Activated gamma-delta T cell treated with anti-CD3 and anti-CD28 coated beads, Interleukin-2, amount 50 U/mL, for 16 hours (primary cell): Measurements from ENCODE around the gene ANK3.
"Not testable (repeated sequence)": the region's sequence is repeated elsewhere in the genome, so short reads cannot be mapped to it uniquely, and the experiment has no call there.

Source experiments
- DNase-seq: peaks from one replicate; pipeline ENCODE4 v3.0.0-alpha.2; 2020; ENCODE audit warnings: low read depth

Gene ANK3

DNA sequence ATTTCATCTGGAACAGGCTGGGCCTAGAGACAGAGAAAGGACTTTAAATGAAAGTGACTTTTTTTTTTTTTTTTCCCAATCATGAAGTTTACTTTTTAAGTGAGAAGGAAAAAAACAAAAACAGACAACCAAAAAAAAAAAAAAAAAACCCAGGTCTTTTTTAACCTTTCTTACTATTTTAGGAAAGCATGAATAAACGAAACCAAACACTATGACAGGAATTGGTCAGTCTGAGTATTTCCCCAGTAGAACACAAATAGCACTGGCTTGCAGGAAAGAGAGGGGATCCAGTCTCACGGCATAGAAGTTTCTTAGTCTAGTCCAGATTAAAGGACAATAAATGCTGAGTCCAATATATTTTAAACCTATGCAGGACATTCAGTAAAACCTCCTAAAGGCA, 302.8 kb downstream of the ANK3 start:
- no peak for DNase-seq

GRCh38 chr10:60086421-60086820, 303.3 kb downstream of the ANK3 start:
- no peak for DNase-seq

DNA sequence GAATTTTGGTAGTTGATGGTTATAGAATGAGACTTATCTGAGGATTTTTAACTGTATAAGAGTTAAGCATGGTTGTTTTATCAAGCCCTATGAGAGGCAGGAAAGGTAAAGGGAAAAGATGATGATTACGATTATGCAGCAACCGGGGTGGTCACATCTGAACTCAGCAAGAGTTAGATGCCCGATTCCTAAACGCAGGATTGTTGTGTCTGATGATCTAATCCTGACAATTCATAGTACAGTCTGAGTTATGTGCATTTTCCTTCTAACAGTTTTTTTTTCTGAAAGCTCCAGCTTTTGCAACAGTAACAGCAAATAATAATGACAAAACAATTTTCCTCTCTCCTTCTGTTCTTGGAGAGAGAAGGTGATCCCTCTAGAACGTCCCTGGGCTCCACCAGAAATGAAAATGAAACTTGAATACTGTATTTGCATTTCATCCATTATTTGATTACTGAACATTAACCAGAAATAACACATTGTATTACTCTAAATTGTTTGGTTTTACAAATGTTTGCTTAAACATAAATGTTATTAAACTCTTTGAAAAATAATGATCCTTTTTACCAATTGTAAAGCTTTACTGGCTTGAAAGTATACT, 306.8 kb downstream of the ANK3 start:
- DNase-seq = no peak

- no peak for DNase-seq
Measured at GRCh38 chr10:60082341-60082740, 307.3 kb downstream of the ANK3 start.

- DNase-seq = no peak
Measured at GRCh38 chr10:60073781-60074656, 315.7 kb downstream of the ANK3 start.

DNA sequence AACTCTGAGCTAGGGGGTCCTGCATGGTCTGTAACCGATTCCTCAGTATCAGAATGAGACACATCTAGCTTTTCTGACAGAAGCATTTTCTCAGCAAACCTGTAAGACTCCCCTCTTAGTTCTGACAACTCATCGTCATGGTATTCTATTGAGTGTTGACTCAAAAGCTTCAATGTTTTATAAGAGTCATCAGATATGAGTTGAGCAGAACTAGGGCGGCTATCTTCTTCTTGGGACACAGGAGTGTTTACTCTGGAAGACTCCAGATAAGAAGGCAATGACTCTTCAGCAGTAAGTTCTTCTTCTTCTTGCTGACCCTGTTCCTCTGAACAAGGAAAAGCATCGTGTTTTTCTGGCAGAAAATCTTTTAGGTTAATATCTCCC, 316.3 kb downstream of the ANK3 start:
- DNase-seq = no peak

GRCh38 chr10:60069311-60069710, 320.4 kb downstream of the ANK3 start:
- DNase-seq = no peak

GRCh38 chr10:60050366-60050765, 339.3 kb downstream of the ANK3 start:
- DNase-seq = no peak

DNA sequence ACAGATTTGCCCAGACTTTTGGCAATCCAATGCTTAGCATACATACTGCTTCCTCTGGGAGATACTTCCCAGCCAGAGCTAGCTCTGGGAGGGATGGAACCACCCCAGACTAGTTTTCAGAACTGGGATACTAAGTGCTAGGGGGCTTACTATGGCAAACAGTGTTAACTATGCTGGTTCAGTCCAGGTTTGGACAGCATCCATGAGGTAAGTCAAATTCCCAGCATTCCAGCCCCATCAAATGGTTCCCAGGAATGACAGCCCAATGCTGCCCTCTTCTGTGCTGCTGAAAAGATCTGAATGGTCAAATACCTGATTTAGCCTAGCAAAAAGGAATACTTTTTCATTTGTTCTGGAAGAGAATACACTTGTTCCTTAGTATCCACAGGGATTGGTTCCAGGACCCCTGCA, 341.6 kb downstream of the ANK3 start:
- no peak for DNase-seq

GRCh38 chr10:60045571-60045970, 344.1 kb downstream of the ANK3 start:
- DNase-seq = no peak

DNA sequence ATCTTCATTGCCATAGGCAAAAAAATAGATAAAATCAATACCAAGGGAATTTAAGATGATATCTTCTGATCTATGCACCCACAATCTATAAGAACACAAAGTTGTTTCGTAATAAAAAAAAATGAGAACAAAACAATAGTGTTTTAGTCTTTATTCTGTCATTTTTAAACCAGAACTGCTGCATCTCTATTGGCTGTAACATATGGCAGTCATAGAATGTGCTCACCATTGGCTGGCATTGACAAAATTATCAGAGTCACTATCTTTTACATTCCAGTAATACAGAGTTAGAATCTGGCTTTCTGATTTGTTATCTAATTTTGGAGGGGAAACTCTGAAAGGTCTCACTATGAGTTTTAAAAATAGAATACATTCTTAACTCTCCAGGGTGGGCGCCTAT, 344.7 kb downstream of the ANK3 start:
- no peak for DNase-seq

DNA sequence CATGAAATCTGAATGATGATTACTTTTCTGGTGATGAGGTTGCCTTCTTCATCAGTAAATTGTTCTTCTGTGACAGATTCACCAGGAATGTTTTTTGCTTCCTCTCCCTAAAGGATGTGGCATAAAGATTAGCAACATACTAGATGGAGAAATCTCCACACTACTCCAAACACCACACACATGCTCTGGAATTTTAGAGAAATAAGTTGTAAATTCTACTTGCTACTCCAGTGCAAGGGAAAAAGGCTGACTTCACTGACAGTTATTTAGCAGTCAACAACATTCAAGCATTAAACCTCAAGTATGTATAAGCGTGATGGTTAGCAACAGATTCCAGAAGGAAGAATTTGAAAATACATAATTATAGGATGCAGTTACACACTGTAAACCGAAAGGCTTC, 345.4 kb downstream of the ANK3 start:
- no peak for DNase-seq

DNA sequence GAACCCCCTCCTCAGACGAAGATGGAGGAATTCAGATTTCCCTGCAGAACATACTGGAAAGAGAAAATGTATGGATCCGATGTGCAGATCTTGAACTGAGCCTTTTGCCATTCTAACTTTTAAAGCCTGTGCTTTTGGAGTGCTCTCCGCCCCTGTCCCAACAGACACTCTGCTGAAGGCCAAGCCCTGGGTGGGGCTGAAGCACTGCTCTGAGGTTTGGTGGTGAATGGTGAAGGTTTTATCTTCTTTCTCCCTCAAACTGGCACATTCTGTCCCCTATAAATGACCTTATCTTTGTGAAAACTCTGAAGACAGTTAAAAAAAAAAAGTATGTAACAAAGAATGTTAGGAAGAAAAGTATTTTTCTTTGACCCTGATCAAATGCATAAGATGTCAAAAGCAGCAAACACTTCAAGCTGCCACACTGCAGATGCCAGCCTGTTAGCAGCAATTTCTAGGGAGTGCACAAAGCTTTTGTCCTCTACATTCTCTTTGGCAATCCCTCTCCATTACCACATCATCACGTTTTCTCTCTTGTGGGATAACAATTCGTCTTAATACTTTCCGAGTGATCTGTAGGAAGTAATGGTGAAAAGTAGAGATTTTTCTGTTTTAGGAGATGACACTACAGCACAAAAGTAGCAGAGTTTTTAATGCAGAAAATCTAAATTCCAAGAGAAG, 346.0 kb downstream of the ANK3 start:
- DNase-seq = no peak

- no peak for DNase-seq
Measured at GRCh38 chr10:60042914-60043313, 346.8 kb downstream of the ANK3 start.

- no peak for DNase-seq
Measured at GRCh38 chr10:60042262-60042661, 347.4 kb downstream of the ANK3 start.

- DNase-seq = no peak
Measured at GRCh38 chr10:60041489-60042133, 348.1 kb downstream of the ANK3 start.

DNA sequence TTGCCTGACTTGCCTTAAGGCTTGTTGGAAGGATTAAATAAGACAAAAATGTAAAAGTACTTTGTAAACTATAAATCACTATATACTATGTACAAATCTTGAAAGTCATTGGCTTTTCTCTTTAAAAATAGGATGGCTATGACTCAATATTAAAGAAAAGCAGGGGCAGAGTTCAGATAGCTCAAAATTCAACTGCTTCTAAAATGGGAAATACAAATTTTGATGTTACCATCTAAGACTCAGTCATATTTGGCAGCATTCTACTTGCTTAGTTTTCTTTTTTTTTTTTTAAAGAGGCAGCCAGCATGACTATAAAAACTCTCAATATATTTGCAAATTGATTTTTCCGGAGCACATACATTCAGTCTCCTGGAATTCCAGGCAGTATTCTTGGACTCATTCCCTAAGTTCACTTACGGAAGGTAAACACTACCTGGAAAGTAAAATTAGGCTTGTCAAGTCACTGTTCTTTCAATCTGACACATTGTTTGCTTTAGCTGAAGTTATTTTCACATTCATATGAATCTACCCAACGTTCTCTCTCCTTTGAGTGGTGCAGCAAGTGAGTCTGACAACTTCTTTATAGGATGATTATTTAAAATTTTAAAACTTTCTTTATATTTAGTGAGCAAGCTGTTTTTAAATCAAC, 349.5 kb downstream of the ANK3 start:
- no peak for DNase-seq

DNA sequence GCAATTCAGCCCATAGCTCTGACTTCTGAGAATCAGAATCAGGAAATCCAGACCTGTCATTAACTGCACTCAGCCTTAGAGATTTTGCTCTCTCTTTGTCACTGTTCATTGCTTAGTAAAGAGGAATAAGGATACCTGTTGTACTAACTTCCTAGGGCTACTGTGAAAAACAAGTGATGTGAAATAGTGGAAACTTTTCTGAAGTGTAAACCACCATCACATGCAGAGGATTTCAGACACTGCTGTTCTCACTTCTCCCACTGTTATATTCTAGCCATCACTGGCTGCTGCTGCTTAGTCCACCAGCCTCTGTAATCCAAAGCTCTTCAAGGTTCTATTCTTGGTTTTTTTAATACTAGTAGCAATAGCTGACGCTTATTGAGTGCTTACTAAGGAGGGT, 353.7 kb downstream of the ANK3 start:
- DNase-seq = no peak

DNA sequence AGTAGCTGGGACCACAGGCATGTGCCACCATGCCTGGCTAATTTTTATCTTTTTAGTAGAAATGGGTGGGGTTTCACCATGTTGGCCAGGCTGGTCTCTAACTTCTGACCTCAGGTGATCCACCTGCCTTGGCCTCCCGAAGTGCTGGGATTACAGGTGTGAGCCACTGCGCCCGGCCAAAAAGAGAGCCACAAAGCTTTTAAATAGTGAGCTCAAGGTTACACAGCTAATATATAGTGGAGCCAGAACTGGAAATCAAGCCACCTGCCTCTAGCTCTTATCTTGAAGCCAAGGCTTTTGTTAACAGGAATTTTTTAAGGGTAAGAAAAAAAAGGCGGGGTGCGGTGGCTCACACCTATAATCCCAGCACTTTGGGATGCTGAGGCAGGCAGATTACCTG, 354.3 kb downstream of the ANK3 start:
- DNase-seq = not testable (repeated sequence)

DNA sequence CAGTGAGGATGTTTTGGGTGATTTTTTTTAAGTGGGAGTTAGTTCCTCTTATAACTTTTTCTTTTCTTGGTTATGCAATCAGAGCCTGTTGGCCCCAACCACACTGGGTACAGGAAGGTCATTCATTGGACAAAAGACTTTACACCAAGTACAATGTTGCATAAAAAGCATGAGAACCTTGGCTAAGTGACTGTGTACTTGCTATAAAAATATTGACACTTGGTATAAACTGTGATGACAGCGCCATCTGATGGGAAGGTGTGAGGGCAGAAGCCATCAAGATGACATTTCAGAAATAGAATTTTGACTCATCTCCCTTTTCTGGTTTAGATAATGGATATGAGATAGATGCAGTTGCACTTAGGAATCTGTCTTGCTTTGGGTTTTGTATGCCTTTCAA, 357.0 kb downstream of the ANK3 start:
- DNase-seq = peak; percentile 10

- DNase-seq = no peak
Measured at GRCh38 chr10:60031664-60032063, 358.0 kb downstream of the ANK3 start.

DNA sequence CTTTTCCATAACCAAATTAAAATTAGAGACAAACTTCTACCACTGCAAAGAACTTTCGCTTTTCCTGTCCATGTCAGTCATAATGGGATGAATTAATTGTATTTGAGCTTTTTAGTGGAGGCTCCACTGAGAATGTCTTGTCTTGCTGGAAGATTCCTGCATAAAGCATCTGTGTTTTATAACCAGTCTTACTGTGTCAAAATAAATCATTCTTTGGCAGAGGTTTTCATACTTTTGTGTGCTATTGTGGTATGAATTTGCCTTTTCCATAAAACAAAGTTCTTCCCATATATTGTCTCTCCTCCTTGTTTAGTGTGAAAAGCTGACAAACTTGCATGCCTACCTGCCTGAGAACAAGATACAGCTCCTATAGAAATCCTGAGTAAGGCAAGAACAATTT, 358.5 kb downstream of the ANK3 start:
- DNase-seq = no peak
